SK-N-SH (cell line): ENCODE data around the gene NDOR1. TPM values are rescaled to one million over a fixed set of nuclear protein-coding genes. Genes with fewer than 3 reads are reported as not detected.

Source experiments
- CTCF ChIA-PET: fragments of 300-600, 350-600 bp; formaldehyde crosslinking; extraction: SDS; loops from one replicate; lab custom pipeline; 2021; lab: Yijun Ruan, JAX
- POLR2A ChIA-PET: fragments of 350-600 bp; sonication (Branson Sonifier 250); formaldehyde crosslinking; extraction: SDS; loops from one replicate; lab custom pipeline; 2020; ENCODE audit warnings: antibody characterized with exemption, inconsistent platforms; lab: Yijun Ruan, JAX
- DNase-seq: peaks from one replicate; pipeline ENCODE4 v3.0.0; 2012
- H2AFZ ChIP-seq: fragments of 200-600 bp; sonication (generic); 2 replicates; pipeline ENCODE4 v1.8.1; 2016; ENCODE audit warnings: antibody characterized with exemption, mild to moderate bottlenecking, low read depth
- H3F3A ChIP-seq: fragments of 200-600 bp; sonication (generic); replicated peaks from 2 replicates; pipeline ENCODE3; 2016; ENCODE audit warnings: antibody characterized with exemption, mild to moderate bottlenecking; ENCODE audit not compliant: insufficient read depth
- H3K27ac ChIP-seq, 2 experiments: fragments of 200-500 bp in 1 of 2; fragments of 200-600 bp in 1 of 2; sonication (Bioruptor generic) in 1 of 2; sonication (generic), shearing (Covaris generic) in 1 of 2; 2 replicates each; pipeline versions ENCODE4 v1.5.1 to v1.6.1; 2014 to 2016; ENCODE audit warnings: low read depth in 2 of 2, inconsistent platforms in 1 of 2, low read length in 1 of 2, mild to moderate bottlenecking in 1 of 2, mixed read lengths in 1 of 2
- H3K27me3 ChIP-seq: fragments of 200-600 bp; sonication (generic), shearing (Covaris generic); 2 replicates; pipeline ENCODE4 v1.6.1; 2016; ENCODE audit warnings: mixed run types; ENCODE audit not compliant: insufficient read depth
- H3K36me3 ChIP-seq, 2 experiments: fragments of 200-500 bp in 1 of 2; fragments of 200-600 bp in 1 of 2; sonication (Bioruptor generic) in 1 of 2; sonication (generic) in 1 of 2; replicated peaks in 1 of 2; 2 replicates each; pipeline versions ENCODE3 to v1.5.1; 2014 to 2016; ENCODE audit warnings: low read length in 1 of 2, mild to moderate bottlenecking in 1 of 2; ENCODE audit not compliant: insufficient read depth in 2 of 2, control insufficient read depth in 1 of 2
- H3K4me1 ChIP-seq, 2 experiments: fragments of 200-500 bp in 1 of 2; fragments of 200-600 bp in 1 of 2; sonication (Bioruptor generic) in 1 of 2; sonication (generic), shearing (Covaris generic) in 1 of 2; 2 replicates each; pipeline versions ENCODE4 v1.5.1 to v1.6.1; 2014 to 2016; ENCODE audit warnings: low read depth in 1 of 2, low read length in 1 of 2, mixed run types in 1 of 2; ENCODE audit not compliant: insufficient read depth in 2 of 2, control insufficient read depth in 1 of 2
- H3K4me2 ChIP-seq: fragments of 200-600 bp; sonication (generic), shearing (Covaris generic); 2 replicates; pipeline ENCODE4 v1.6.1; 2017; ENCODE audit warnings: mixed run types
- H3K4me3 ChIP-seq, 2 experiments: fragments of 200-500 bp in 1 of 2; fragments of 200-600 bp in 1 of 2; sonication (Bioruptor generic) in 1 of 2; sonication (generic), shearing (Covaris generic) in 1 of 2; 2 replicates each; pipeline versions ENCODE4 v1.5.1 to v1.8.1; 2014 to 2016; ENCODE audit warnings: low read depth in 2 of 2, inconsistent platforms in 1 of 2, low read length in 1 of 2, mild to moderate bottlenecking in 1 of 2, mixed read lengths in 1 of 2, moderate library complexity in 1 of 2
- H3K79me2 ChIP-seq: fragments of 200-600 bp; sonication (generic); 2 replicates; pipeline ENCODE4 v1.8.1; 2017; ENCODE audit warnings: mild to moderate bottlenecking; ENCODE audit not compliant: insufficient read depth
- H3K9ac ChIP-seq: fragments of 200-600 bp; sonication (generic); 2 replicates; pipeline ENCODE4 v1.6.1; 2017; ENCODE audit warnings: mixed run types
- H3K9me2 ChIP-seq: fragments of 200-600 bp; sonication (generic); 2 replicates; pipeline ENCODE4 v1.6.1; 2017; ENCODE audit warnings: mixed run types
- H3K9me3 ChIP-seq: fragments of 200-600 bp; sonication (generic); 2 replicates; pipeline ENCODE4 v1.6.1; 2017; ENCODE audit warnings: mixed run types, mild to moderate bottlenecking, moderate library complexity
- H4K20me1 ChIP-seq: fragments of 200-600 bp; sonication (generic); 2 replicates; pipeline ENCODE4 v1.6.1; 2017; ENCODE audit warnings: mild to moderate bottlenecking, mixed run types; ENCODE audit not compliant: insufficient read depth
- EZH2phosphoT487 ChIP-seq: fragments of 200-600 bp; sonication (generic); IDR thresholded peaks from 2 replicates; pipeline ENCODE4 v1.6.1; 2017; ENCODE audit warnings: low read depth, mixed run types, mild to moderate bottlenecking, antibody characterized with exemption, moderate library complexity, borderline replicate concordance
- NFIC ChIP-seq: IDR thresholded peaks from 2 replicates; pipeline ENCODE4 v1.4.0; 2012; ENCODE audit warnings: borderline replicate concordance
- POLR2AphosphoS5 ChIP-seq: IDR thresholded peaks from 2 replicates; pipeline ENCODE4 v1.6.1; 2012; ENCODE audit warnings: low read depth, low read length
- WGBS: methylation state at CpG from one replicate; pipeline ENCODE4 v1.1.6; 2017; ENCODE audit warnings: low lambda C conversion rate; 5-methylcytosine and 5-hydroxymethylcytosine counted together
- polyA plus RNA-seq, 3 experiments: library from polyadenylated mRNA; depleted of rRNA; stranded (reverse); fragments of >200 nt; gene quantifications; 2 replicates each; pipeline ENCODE4 v1.2.3, GENCODE V29; 2012
- TF ChIP-seq, protein P1 (sequence below): fragments of 150-350 bp; IDR thresholded peaks from 2 replicates; pipeline ENCODE4 v1.6.1; 2016; ENCODE audit warnings: mild to moderate bottlenecking, low read depth, low read length

NDOR1 gene
- polyA plus RNA-seq, 1 of the 3 experiments (the other 2 are of a cell fraction): 8.6 TPM

DNA sequence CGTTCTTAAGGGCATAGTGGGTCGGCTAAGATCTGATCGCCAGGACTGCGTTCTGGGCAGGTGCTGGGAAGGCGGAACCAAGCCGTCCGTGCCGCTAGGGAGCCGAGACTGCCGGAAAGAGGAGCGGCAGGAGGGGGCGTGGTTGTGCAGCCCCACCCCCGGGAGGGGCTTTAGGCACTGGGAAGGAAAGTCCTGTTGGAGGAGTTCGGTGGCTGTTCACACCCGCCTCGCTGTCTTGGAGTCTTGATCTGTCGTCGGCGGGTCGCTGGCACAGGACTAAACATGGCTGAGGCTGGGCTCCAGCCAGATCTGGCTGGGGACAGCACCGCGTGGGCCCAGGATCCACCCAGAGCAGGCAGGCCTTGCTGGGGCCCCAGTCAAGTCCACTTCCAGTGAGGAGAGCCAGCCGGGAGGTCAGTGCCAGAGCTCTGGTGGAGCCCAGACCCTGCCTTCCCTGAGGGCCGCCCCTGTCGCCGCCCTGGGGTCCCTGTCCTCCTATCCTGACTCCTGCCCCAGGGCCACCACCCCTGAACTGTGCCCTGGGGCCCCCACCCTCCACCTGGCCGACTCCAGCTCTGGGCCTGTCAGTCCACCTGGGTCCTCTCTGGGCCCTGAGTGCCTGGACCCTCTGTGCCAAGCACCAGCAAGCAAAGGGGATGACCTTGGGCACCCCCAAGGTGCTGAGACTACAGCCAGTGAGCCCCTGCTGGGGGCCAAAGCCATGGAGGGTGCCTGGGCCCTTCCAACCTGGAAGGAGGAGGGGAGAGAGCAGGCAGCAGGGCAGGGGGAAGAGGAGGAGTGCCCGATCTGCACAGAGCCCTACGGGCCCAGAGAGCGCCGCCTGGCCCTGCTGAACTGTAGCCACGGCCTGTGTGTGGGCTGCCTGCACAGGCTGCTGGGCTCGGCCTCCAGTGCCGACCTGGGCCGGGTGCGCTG lies 12.0 kb downstream of the NDOR1 start:
- no peaks in the 10 kb centered on the region for H3K79me2 ChIP-seq
- no peak overlapping the region for H3K4me2 ChIP-seq
- H3K9ac ChIP-seq: no peak overlapping the region
- POLR2A ChIA-PET: interaction anchor here (1.7 kb wide), 1 partner anchor 10 kb away, joined by 3 read pairs; no protein-coding TSS in a partner anchor
- CTCF ChIA-PET: interaction anchor here (0.9 kb wide), 1 partner anchor 188 kb away, joined by 3 read pairs; no protein-coding TSS in a partner anchor
- H4K20me1 ChIP-seq: no peaks in the 10 kb centered on the region
- no peak overlapping the region for H2AFZ ChIP-seq
- H3F3A ChIP-seq: no peaks in the 10 kb centered on the region
- no peaks in the 10 kb centered on the region for H3K9me2 ChIP-seq
- no peaks in the 10 kb centered on the region for H3K9me3 ChIP-seq
- peaks cover under 1 to 5% of the 10 kb centered on the region in 2 experiments; a peak in 1 of 4 replicates for H3K4me1 ChIP-seq
- TF ChIP-seq, protein P1, sequence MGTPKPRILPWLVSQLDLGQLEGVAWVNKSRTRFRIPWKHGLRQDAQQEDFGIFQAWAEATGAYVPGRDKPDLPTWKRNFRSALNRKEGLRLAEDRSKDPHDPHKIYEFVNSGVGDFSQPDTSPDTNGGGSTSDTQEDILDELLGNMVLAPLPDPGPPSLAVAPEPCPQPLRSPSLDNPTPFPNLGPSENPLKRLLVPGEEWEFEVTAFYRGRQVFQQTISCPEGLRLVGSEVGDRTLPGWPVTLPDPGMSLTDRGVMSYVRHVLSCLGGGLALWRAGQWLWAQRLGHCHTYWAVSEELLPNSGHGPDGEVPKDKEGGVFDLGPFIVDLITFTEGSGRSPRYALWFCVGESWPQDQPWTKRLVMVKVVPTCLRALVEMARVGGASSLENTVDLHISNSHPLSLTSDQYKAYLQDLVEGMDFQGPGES: no peak
- TF ChIP-seq, all 33 proteins: peak for 0
- 84% methylated on average over 20 of the region's 36 CpGs for WGBS
- no peak overlapping the region for H3K27ac ChIP-seq
- DNase-seq: no peak
- peaks cover 0 to 14% of the 10 kb centered on the region in 2 experiments for H3K36me3 ChIP-seq
- H3K27me3 ChIP-seq: no peaks in the 10 kb centered on the region
- no peak overlapping the region for H3K4me3 ChIP-seq

DNA sequence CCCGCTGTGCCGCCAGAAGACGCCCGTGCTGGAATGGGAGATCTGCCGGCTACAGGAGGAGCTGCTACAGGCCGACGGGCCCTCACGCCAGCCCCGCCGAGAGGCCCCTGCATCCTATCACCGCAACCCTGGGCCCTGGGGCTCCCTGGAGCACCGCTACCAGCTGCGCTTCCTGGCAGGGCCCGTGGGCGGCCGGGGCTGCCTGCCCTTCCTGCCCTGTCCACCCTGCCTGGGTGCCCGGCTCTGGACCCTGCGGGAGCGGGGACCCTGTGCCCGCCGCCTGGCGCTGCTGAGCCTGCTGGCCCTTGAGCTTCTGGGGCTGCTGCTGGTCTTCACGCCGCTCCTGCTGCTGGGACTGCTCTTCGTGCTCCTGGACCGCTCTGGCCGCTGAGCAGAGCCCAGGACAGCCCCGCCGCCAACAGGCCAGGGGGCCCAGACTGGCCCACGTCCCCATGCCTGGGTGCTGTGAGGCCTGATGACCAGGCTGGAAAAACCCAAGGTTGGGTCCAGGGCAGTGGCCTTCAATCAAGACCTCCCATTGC lies 12.8 kb downstream of the NDOR1 start:
- Histone ChIP-seq H3K36me3 (peaks cover 0 to 14% of the 10 kb centered on the region in 2 experiments), H3K4me2 (no peak overlapping the region), H3K9me3 (no peaks in the 10 kb centered on the region), H2AFZ (no peak overlapping the region), H4K20me1 (no peaks in the 10 kb centered on the region), H3F3A (no peaks in the 10 kb centered on the region), H3K27me3 (no peaks in the 10 kb centered on the region), H3K4me3 (no peak overlapping the region), H3K4me1 (peaks cover 5 to 6% of the 10 kb centered on the region in 2 experiments; a peak in 1 of 4 replicates), H3K9me2 (no peaks in the 10 kb centered on the region), H3K27ac (no peak overlapping the region), H3K9ac (no peak overlapping the region), H3K79me2 (no peaks in the 10 kb centered on the region)
- no peak for TF ChIP-seq NFIC
- TF ChIP-seq, protein P1: no peak
- 98% methylated on average over 8 of the region's 30 CpGs for WGBS
- no peak for DNase-seq
- CTCF ChIA-PET: interaction anchor here (0.9 to 1.1 kb wide), 4 partner anchors 9 to 491 kb away, joined by 3 to 6 read pairs (median 4); partner anchors contain the start of gene RNF224
- POLR2A ChIA-PET: interaction anchor here (0.8 to 1.9 kb wide), 2 partner anchors 8 to 10 kb away, joined by 3 to 4 read pairs; no protein-coding TSS in a partner anchor

DNA sequence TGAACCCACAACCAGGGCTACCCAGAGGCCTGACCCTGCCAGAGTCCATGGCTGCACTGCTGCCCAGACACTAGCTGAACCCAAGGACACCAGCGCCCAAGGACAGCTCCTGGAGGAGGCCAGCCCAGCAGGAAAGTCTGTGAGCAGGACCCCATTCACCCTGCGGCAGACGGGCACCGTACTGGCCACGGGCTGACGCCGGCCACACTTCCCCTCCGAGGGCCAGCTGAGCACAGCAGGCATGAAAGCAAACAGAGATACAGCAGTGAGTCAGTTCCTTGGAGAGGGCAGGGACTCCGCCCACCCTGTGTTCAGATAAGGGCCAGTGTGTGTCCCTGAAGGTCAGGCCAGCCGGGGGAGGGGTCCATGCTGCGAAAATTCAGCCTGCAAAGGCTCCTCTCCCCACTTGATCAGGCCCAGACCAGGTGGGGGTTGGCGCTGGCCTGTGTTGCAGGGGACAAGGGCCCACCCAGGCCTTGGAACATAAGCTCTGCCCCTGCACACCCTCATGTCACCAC lies 13.3 kb downstream of the NDOR1 start:
- Histone ChIP-seq H3K4me2 (0 out of 2 replicates have a peak overlapping the region, but pooled peaks have one; percentile 24), H3K9me2 (no peaks in the 10 kb centered on the region), H3K36me3 (peaks cover 0 to 11% of the 10 kb centered on the region in 2 experiments), H3K9ac (no peak overlapping the region), H3F3A (no peaks in the 10 kb centered on the region), H3K27me3 (no peaks in the 10 kb centered on the region), H3K9me3 (no peaks in the 10 kb centered on the region), H3K4me3 (no peak overlapping the region), H4K20me1 (no peaks in the 10 kb centered on the region), H3K79me2 (no peaks in the 10 kb centered on the region), H3K4me1 (peaks cover 5 to 6% of the 10 kb centered on the region in 2 experiments; a peak in 1 of 4 replicates), H3K27ac (no peak overlapping the region; a peak in 1 of 4 replicates), H2AFZ (no peak overlapping the region)
- TF ChIP-seq POLR2AphosphoS5 (peak; percentile 32; the same call in 1 of the 2 replicates), EZH2phosphoT487 (no peak)
- WGBS: 60% methylated on average over 3 of the region's 12 CpGs
- POLR2A ChIA-PET: interaction anchor here (0.8 to 1.9 kb wide), 2 partner anchors 9 to 11 kb away, joined by 3 to 4 read pairs; no protein-coding TSS in a partner anchor
- CTCF ChIA-PET: interaction anchor here (0.9 to 1.1 kb wide), 4 partner anchors 9 to 491 kb away, joined by 3 to 6 read pairs (median 4); partner anchors contain the start of gene RNF224
- no peak for DNase-seq
